ENCODE measurements around the gene SCFD2. TPM values are rescaled to one million over a fixed set of nuclear protein-coding genes. Genes with fewer than 3 reads are reported as not detected.
"Not testable (repeated sequence)": the region's sequence is repeated elsewhere in the genome, so short reads cannot be mapped to it uniquely, and the experiment has no call there.

Gene SCFD2
- polyA plus RNA-seq, 4 donors = 13.3 to 14.3 (median 13.4) TPM

GRCh38 chr4:52998413-52998812 is 367.4 kb downstream of the SCFD2 start:
- DNase-seq (ENCODE audit: low read depth in 4 of 4, low spot score in 3 of 4) = no peak

GRCh38 chr4:52997132-52997416 is 368.8 kb downstream of the SCFD2 start:
- DNase-seq (ENCODE audit: low read depth in 4 of 4, low spot score in 3 of 4) = no peak

GRCh38 chr4:52996261-52997131 is 369.4 kb downstream of the SCFD2 start:
- peak in 2 of 4 donors; percentile 43 to 58 for DNase-seq (ENCODE audit: low read depth in 4 of 4, low spot score in 3 of 4)

GRCh38 chr4:52995360-52996030 is 370.4 kb downstream of the SCFD2 start:
- no peak for DNase-seq (ENCODE audit: low read depth in 4 of 4, low spot score in 3 of 4)

- no peak for DNase-seq (ENCODE audit: low read depth in 4 of 4, low spot score in 3 of 4)
These were observed 371.3 kb downstream of the SCFD2 start for GRCh38 chr4:52994567-52994966.

GRCh38 chr4:52993771-52994170 is 372.1 kb downstream of the SCFD2 start:
- no peak for DNase-seq (ENCODE audit: low read depth in 4 of 4, low spot score in 3 of 4)

- DNase-seq (ENCODE audit: low read depth in 4 of 4, low spot score in 3 of 4) = not testable (repeated sequence)
These were observed 373.3 kb downstream of the SCFD2 start for GRCh38 chr4:52992551-52992950.

- DNase-seq (ENCODE audit: low read depth in 4 of 4, low spot score in 3 of 4) = no peak
These were observed 374.4 kb downstream of the SCFD2 start for GRCh38 chr4:52991472-52991871.

GRCh38 chr4:52990706-52991105 is 375.2 kb downstream of the SCFD2 start:
- no peak for DNase-seq (ENCODE audit: low read depth in 4 of 4, low spot score in 3 of 4)

GRCh38 chr4:52989865-52990264 is 376.0 kb downstream of the SCFD2 start:
- DNase-seq (ENCODE audit: low read depth in 4 of 4, low spot score in 3 of 4) = no peak

- DNase-seq (ENCODE audit: low read depth in 4 of 4, low spot score in 3 of 4) = no peak
These were observed 378.3 kb downstream of the SCFD2 start for GRCh38 chr4:52987392-52988056.

- DNase-seq (ENCODE audit: low read depth in 4 of 4, low spot score in 3 of 4) = no peak
These were observed 381.4 kb downstream of the SCFD2 start for GRCh38 chr4:52984462-52984881.

- peak in 2 of 4 donors; percentile 50 to 64 for DNase-seq (ENCODE audit: low read depth in 4 of 4, low spot score in 3 of 4)
These were observed 382.1 kb downstream of the SCFD2 start for GRCh38 chr4:52983563-52984303.

- no peak for DNase-seq (ENCODE audit: low read depth in 4 of 4, low spot score in 3 of 4)
These were observed 382.9 kb downstream of the SCFD2 start for GRCh38 chr4:52982946-52983340.

GRCh38 chr4:52982255-52982945 is 383.5 kb downstream of the SCFD2 start:
- DNase-seq (ENCODE audit: low read depth in 4 of 4, low spot score in 3 of 4) = no peak

GRCh38 chr4:52979821-52980590 is 385.9 kb downstream of the SCFD2 start:
- DNase-seq (ENCODE audit: low read depth in 4 of 4, low spot score in 3 of 4) = no peak

GRCh38 chr4:52979020-52979419 is 386.8 kb downstream of the SCFD2 start:
- DNase-seq (ENCODE audit: low read depth in 4 of 4, low spot score in 3 of 4) = no peak

GRCh38 chr4:52977252-52977651 is 388.6 kb downstream of the SCFD2 start:
- no peak for DNase-seq (ENCODE audit: low read depth in 4 of 4, low spot score in 3 of 4)

GRCh38 chr4:52976523-52977230 is 389.2 kb downstream of the SCFD2 start:
- DNase-seq (ENCODE audit: low read depth in 4 of 4, low spot score in 3 of 4) = no peak

Measured in right renal pelvis (tissue), 4 donors.